AG09319 (cell line): ENCODE results near the gene UBXN10.

Experiments
- DNase-seq: peaks from one replicate; pipeline ENCODE4 v3.0.0-alpha.2; 2010; ENCODE audit warnings: low read depth; ENCODE audit errors: extremely low read depth
- TF ChIP-seq, protein P1 (sequence below): IDR thresholded peaks from 2 replicates; pipeline ENCODE4 v1.5.1; 2011; ENCODE audit warnings: low read depth, mild to moderate bottlenecking, inconsistent platforms, low read length, moderate library complexity

Gene UBXN10

DNA sequence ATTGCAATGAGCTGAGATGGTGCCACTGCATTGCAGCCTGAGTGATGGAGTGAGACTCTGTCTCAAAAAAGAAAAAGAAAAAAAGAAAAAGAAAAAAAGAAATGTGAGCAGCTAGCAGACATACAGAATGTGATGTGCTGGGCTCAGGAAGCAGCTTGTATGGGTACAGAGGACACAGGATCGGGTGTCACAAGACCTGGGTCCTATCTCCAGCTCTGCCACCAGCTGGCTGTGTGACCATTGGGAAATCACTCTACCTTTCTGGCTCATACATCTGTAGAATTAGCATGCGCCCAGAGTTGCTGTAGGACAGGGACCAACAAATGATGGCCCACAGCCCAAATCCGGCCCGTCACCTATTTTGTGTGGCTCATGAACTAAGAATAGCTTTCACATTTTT, 3.8 kb downstream of the UBXN10 start:
- TF ChIP-seq, protein P1, sequence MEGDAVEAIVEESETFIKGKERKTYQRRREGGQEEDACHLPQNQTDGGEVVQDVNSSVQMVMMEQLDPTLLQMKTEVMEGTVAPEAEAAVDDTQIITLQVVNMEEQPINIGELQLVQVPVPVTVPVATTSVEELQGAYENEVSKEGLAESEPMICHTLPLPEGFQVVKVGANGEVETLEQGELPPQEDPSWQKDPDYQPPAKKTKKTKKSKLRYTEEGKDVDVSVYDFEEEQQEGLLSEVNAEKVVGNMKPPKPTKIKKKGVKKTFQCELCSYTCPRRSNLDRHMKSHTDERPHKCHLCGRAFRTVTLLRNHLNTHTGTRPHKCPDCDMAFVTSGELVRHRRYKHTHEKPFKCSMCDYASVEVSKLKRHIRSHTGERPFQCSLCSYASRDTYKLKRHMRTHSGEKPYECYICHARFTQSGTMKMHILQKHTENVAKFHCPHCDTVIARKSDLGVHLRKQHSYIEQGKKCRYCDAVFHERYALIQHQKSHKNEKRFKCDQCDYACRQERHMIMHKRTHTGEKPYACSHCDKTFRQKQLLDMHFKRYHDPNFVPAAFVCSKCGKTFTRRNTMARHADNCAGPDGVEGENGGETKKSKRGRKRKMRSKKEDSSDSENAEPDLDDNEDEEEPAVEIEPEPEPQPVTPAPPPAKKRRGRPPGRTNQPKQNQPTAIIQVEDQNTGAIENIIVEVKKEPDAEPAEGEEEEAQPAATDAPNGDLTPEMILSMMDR, result no peak
- no peak for DNase-seq

DNA sequence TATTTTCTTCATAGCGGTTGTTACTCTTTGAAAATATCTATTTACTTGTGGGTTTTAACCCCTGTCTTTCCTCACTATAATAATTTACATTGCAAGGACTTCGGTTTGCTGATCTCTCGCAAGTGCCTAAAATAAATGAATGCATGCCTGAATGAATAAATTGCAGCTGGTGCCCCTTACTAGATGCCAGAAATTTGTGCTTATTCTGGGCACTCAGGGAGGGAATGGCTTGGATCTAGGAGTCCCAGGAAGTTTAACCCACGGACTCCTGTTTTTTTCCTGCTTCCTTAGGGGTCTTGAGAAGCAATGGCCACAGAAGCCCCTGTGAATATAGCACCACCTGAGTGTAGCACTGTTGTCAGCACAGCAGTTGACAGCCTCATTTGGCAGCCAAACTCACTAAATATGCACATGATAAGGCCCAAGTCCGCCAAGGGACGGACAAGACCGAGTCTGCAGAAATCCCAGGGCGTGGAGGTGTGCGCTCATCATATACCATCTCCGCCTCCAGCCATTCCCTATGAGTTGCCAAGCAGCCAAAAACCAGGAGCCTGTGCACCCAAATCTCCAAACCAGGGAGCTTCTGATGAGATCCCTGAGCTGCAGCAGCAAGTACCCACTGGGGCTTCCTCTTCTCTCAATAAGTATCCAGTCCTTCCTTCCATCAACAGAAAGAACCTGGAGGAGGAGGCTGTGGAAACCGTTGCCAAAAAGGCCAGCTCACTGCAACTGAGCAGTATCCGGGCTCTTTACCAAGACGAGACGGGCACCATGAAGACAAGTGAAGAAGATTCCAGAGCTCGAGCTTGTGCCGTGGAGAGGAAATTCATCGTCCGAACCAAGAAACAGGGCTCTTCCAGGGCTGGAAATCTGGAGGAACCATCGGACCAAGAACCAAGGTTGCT, 4.6 kb downstream of the UBXN10 start:
- DNase-seq, result no peak
- TF ChIP-seq, protein P1, result no peak

DNA sequence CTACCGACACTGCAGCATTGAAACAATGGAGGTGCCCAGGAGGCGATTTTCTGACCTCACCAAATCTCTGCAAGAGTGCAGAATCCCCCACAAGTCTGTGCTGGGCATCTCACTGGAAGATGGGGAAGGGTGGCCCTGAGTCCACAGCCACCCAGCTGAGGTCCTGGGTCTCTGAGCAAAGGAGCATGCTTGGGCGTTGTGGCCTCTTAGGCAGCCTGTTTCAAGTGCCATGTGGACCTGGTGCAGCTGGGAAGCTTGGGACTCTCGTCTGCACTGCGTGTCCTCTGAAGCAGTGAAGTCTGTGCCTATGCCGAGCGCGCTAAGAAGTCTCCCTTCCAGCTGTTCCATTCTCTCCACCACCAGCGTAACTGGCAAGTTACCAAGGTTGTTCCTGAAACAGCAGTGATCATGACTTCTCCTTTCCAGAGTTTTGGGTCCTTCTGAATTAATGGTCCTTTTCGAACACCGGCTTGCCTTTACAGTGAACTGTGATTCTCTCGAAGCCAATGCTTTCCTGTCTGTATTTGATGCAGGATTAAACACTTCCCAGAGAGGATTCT, 5.5 kb downstream of the UBXN10 start:
- no peak for DNase-seq

DNA sequence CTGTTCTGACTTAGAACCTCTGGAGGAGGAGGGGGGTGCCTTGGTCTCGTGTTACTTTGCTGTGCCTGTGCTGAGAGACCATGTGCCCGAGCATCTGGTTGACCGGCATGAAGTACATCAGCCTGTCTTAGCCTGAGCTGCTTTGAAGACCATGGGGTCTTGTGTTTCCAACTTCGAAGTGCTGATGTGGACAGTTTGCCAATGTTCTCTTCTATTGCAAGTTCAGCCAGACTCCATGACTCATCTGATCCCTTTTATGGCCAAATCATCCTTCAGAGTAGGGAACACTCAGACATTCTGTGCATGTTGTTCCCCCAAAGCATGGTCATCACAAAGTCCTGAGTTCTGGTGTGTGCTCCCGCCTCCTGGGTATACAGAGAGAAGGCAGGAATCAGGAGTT, 6.5 kb downstream of the UBXN10 start:
- TF ChIP-seq, protein P1, result no peak
- DNase-seq, result no peak

More for the DNA sequence above, 5.5 kb downstream of the UBXN10 start:
- TF ChIP-seq, protein P1, result no peak

DNA sequence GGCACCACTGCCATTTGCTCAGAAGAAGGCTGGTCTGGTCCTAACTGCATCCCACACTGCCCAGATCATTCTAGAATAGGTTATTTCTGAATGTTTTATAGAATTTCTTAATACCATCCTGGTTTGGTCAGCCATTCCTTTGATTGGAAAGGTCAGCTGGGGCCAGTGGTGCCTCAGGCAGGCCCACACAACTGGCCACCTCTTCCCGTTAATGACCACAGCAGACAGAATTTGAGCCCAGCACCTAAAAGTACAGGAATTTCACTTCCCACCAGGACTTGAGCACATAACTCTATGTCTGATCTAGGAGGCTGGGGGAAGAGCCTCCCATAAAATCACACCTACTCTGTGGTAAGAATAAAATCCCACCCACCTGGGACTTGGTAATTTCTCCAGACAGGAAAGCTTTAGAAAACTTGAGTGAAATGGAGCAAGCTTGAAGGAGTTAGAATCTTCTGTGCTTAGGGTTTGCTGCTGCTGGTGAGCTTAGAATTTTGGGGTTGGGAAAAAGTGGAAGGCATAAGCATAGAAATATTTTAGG, 7.0 kb downstream of the UBXN10 start:
- DNase-seq, result no peak
- TF ChIP-seq, protein P1, result no peak

DNA sequence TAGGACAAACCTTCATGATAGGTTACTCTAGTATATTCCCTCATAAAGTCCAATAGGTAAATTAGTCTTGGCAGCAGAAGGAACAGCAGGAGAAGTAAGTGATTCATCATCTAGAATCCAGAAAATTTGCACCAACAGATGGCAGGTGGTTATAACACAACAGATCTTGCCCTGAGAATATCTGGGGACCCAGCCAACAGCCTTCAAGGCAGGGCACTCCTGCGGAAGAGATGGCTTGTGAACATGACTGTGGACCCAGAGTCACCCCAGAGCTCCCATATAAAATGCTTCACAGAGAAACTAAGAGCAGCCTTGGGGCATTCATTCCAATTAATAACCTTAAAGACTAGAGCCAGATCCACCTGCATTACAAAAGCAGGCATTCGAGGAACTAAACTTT, 8.3 kb downstream of the UBXN10 start:
- TF ChIP-seq, protein P1, result no peak
- no peak for DNase-seq

DNA sequence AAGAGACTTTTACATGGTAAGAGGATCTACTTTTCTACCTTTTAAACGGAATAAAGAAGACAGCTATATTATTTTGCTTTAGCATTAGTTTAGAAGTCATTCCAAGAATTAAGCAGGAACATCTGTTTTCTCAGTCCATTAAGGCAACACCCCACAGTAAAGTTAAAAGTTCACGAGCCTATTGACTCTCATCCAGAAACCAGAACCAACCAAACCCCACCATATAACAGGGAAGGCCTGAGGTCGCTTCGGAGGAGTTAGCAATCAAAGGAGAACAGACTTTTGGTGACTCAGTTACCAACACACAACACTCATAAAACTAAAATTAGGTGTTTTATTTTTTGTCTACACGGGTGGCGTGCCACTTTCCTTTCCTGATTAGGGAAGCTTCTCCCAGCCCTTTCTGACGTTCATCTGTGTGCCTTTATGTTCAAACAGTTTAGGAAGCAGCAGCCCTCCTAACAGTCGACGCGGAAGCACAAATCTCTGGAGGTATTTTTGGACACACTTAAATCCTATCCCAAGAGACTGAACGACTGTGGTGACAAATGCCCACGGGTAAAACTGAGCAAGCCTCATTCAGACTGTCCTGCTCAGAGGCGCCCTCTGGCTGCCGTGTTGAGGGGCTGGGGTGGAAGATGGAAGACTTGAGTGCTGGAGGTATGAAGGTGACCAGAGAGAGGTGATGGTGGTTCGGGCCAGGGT, 9.0 kb downstream of the UBXN10 start:
- no peak for DNase-seq
- TF ChIP-seq, protein P1, result peak; percentile 86
